Astrocyte (in vitro differentiated cells and primary cell): Measurements from ENCODE around the gene CD180. TPM values are rescaled to one million over a fixed set of nuclear protein-coding genes. Genes with fewer than 3 reads are reported as not detected.

Source experiments
- DNase-seq: peaks from one replicate; pipeline ENCODE4 v3.0.0-alpha.2; 2010; ENCODE audit warnings: low read depth
- FAIRE-seq: peaks from 2 replicates; lab custom pipeline; 2011; peaks lifted over from hg19 to GRCh38; lab: Jason Lieb, UNC
- H2AFZ ChIP-seq: 2 replicates; pipeline ENCODE4 v1.6.0; 2012; ENCODE audit warnings: low read depth, low read length, inconsistent platforms
- H3K27ac ChIP-seq: 2 replicates; pipeline ENCODE4 v1.5.1; 2011; ENCODE audit warnings: low read depth, low read length, inconsistent platforms
- H3K27me3 ChIP-seq: 2 replicates; pipeline ENCODE4 v1.6.0; 2011; ENCODE audit warnings: low read length, inconsistent platforms; ENCODE audit not compliant: insufficient read depth
- H3K36me3 ChIP-seq: 2 replicates; pipeline ENCODE4 v1.5.1; 2011; ENCODE audit warnings: low read length, inconsistent platforms; ENCODE audit not compliant: insufficient read depth
- H3K4me1 ChIP-seq: 2 replicates; pipeline ENCODE4 v1.5.1; 2011; ENCODE audit warnings: low read length, inconsistent platforms; ENCODE audit not compliant: insufficient read depth
- H3K4me2 ChIP-seq: 2 replicates; pipeline ENCODE4 v1.6.0; 2012; ENCODE audit warnings: low read length, inconsistent platforms
- H3K4me3 ChIP-seq: 2 replicates; pipeline ENCODE4 v1.5.1; 2011; ENCODE audit warnings: low read depth, mild to moderate bottlenecking, low read length, inconsistent platforms; ENCODE audit not compliant: insufficient read depth
- H3K79me2 ChIP-seq: 2 replicates; pipeline ENCODE4 v1.6.0; 2012; ENCODE audit warnings: mild to moderate bottlenecking, low read length, inconsistent platforms; ENCODE audit not compliant: insufficient read depth
- H3K9ac ChIP-seq: 2 replicates; pipeline ENCODE4 v1.6.0; 2012; ENCODE audit warnings: mild to moderate bottlenecking, low read length, inconsistent platforms
- H3K9me3 ChIP-seq: 2 replicates; pipeline ENCODE4 v1.5.1; 2012; ENCODE audit warnings: low read depth, mild to moderate bottlenecking, low read length, inconsistent platforms; ENCODE audit not compliant: insufficient read depth
- H4K20me1 ChIP-seq: 2 replicates; pipeline ENCODE4 v1.6.0; 2012; ENCODE audit warnings: low read length, inconsistent platforms; ENCODE audit not compliant: insufficient read depth
- H3K27ac Mint-ChIP-seq: one replicate; pipeline ENCODE4 v1.8.0; 2021; ENCODE audit warnings: mild to moderate bottlenecking, mixed read lengths; ENCODE audit not compliant: unreplicated experiment
- H3K27me3 Mint-ChIP-seq: one replicate; pipeline ENCODE4 v1.8.0; 2021; ENCODE audit warnings: low read depth, mixed read lengths; ENCODE audit not compliant: unreplicated experiment
- H3K36me3 Mint-ChIP-seq: one replicate; pipeline ENCODE4 v1.8.0; 2021; ENCODE audit warnings: low read depth, mixed read lengths; ENCODE audit not compliant: unreplicated experiment
- H3K4me1 Mint-ChIP-seq: one replicate; pipeline ENCODE4 v1.8.0; 2021; ENCODE audit warnings: low read depth, mixed read lengths; ENCODE audit not compliant: unreplicated experiment
- H3K4me3 Mint-ChIP-seq: one replicate; pipeline ENCODE4 v1.8.0; 2021; ENCODE audit warnings: mild to moderate bottlenecking, moderate library complexity, mixed read lengths; ENCODE audit not compliant: unreplicated experiment
- H3K9me3 Mint-ChIP-seq: one replicate; pipeline ENCODE4 v1.8.0; 2021; ENCODE audit warnings: mild to moderate bottlenecking, mixed read lengths; ENCODE audit not compliant: unreplicated experiment
- EZH2 ChIP-seq: IDR thresholded peaks from 2 replicates; pipeline ENCODE4 v1.6.1; 2012; ENCODE audit warnings: mild to moderate bottlenecking, low read length, inconsistent platforms; ENCODE audit not compliant: insufficient read depth
- total RNA-seq: library from RNA; stranded (reverse); gene quantifications from 2 replicates; pipeline ENCODE4 v1.2.1, GENCODE V29; 2021
- TF ChIP-seq, protein P1 (sequence below): IDR thresholded peaks from 2 replicates; pipeline ENCODE4 v1.5.1; 2011; ENCODE audit warnings: low read depth, mild to moderate bottlenecking, inconsistent platforms, low read length, moderate library complexity; ENCODE audit not compliant: insufficient read depth

Gene CD180
- total RNA-seq, 1 donor from 2014 or later = not detected

DNA sequence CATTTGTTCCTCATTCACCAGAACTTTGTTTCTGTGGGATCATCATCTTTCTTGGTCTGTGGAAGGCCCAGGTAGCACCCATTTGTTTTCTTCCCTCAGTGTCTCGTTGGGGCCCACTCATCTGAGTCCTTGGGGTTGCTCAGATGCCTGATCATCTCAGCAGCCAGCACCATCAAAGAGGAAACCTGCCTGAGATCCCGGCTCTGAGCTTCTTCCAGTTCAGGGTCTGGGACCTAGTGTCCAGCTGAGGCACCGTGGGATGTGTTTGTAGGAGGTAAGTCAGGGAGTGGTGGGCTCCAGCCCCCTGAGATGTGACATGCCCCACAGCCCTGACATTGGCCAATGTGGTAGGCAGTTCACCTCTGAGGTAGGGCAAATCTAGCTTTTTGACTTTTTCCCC is 9.4 kb upstream of the CD180 start:
- Mint-ChIP-seq H3K9me3 (no peaks in the 10 kb centered on the region), H3K4me3 (no peak overlapping the region), H3K27me3 (no peaks in the 10 kb centered on the region), H3K4me1 (peaks cover 2% of the 10 kb centered on the region), H3K36me3 (no peaks in the 10 kb centered on the region), H3K27ac (no peak overlapping the region)
- Histone ChIP-seq H3K79me2 (no peaks in the 10 kb centered on the region), H3K36me3 (no peaks in the 10 kb centered on the region), H4K20me1 (no peaks in the 10 kb centered on the region), H3K4me1 (peaks cover 13% of the 10 kb centered on the region), H3K27ac (no peak overlapping the region), H3K27me3 (no peaks in the 10 kb centered on the region), H3K9me3 (no peaks in the 10 kb centered on the region), H3K4me3 (no peak overlapping the region), H2AFZ (no peak overlapping the region), H3K4me2 (no peak overlapping the region), H3K9ac (no peak overlapping the region)
- FAIRE-seq (no peak), DNase-seq (no peak)
- TF ChIP-seq, protein P1, sequence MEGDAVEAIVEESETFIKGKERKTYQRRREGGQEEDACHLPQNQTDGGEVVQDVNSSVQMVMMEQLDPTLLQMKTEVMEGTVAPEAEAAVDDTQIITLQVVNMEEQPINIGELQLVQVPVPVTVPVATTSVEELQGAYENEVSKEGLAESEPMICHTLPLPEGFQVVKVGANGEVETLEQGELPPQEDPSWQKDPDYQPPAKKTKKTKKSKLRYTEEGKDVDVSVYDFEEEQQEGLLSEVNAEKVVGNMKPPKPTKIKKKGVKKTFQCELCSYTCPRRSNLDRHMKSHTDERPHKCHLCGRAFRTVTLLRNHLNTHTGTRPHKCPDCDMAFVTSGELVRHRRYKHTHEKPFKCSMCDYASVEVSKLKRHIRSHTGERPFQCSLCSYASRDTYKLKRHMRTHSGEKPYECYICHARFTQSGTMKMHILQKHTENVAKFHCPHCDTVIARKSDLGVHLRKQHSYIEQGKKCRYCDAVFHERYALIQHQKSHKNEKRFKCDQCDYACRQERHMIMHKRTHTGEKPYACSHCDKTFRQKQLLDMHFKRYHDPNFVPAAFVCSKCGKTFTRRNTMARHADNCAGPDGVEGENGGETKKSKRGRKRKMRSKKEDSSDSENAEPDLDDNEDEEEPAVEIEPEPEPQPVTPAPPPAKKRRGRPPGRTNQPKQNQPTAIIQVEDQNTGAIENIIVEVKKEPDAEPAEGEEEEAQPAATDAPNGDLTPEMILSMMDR = no peak
- no peak for TF ChIP-seq EZH2

DNA sequence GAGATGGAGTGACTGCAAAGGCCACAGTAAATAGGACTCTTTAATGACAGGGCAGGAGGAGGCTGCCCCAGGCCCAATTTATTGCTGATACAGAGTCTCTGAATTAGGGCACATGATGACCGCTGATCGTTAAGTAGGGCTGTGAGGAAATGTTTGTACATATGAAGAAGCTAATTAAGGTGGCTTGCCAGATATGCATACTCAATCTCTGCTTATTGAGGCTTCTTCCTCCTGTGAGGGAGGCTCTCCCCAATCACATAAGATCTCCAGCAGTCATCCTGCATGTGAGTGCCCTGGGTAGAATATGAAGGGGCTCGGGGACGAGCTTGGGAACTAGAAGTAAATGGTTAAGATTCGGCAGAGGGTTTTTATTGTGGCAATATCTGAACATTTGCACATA is 8.2 kb upstream of the CD180 start:
- peaks cover 2% of the 10 kb centered on the region for H3K9me3 Mint-ChIP-seq
- no peak overlapping the region for H3K4me3 Mint-ChIP-seq
- Histone ChIP-seq H3K4me1 (peaks cover 13% of the 10 kb centered on the region), H3K36me3 (no peaks in the 10 kb centered on the region), H3K4me3 (no peak overlapping the region), H2AFZ (no peak overlapping the region), H3K9ac (no peak overlapping the region), H3K27ac (no peak overlapping the region), H4K20me1 (no peaks in the 10 kb centered on the region), H3K79me2 (no peaks in the 10 kb centered on the region), H3K9me3 (no peaks in the 10 kb centered on the region), H3K4me2 (no peak overlapping the region), H3K27me3 (no peaks in the 10 kb centered on the region)
- H3K27ac Mint-ChIP-seq = no peak overlapping the region
- TF ChIP-seq EZH2 = no peak
- TF ChIP-seq, protein P1 = no peak
- H3K4me1 Mint-ChIP-seq = peaks cover 2% of the 10 kb centered on the region
- H3K27me3 Mint-ChIP-seq = no peaks in the 10 kb centered on the region
- H3K36me3 Mint-ChIP-seq = no peaks in the 10 kb centered on the region
- DNase-seq (no peak), FAIRE-seq (no peak)

DNA sequence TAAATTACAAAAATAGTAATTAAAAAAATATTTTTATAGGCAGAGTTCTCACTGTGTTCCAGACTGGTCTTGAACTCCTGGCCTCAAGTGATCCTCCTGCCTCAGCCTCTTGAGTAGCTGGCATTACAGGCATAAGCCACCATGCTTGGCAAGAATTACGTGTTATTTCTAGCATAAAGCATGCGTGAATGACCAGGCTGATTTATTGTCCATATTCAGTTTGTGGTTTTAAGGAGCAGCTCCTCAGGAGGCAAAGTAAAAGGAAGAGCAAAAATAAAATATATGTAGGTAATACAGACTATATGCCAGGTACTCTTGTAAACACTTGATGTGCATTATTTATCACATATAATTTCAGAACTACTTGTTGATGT is 7.1 kb upstream of the CD180 start:
- Mint-ChIP-seq H3K36me3 (no peaks in the 10 kb centered on the region), H3K27ac (no peak overlapping the region), H3K4me1 (no peaks in the 10 kb centered on the region), H3K27me3 (no peaks in the 10 kb centered on the region), H3K4me3 (no peak overlapping the region), H3K9me3 (peaks cover 2% of the 10 kb centered on the region)
- peaks cover 10% of the 10 kb centered on the region for H3K4me1 ChIP-seq
- DNase-seq = no peak
- H3K27me3 ChIP-seq = no peaks in the 10 kb centered on the region
- H3K27ac ChIP-seq = no peak overlapping the region
- H3K4me2 ChIP-seq = no peak overlapping the region
- H3K79me2 ChIP-seq = no peaks in the 10 kb centered on the region
- H3K9me3 ChIP-seq = no peaks in the 10 kb centered on the region
- H3K9ac ChIP-seq = no peak overlapping the region
- H3K4me3 ChIP-seq = no peak overlapping the region
- TF ChIP-seq EZH2 = no peak
- TF ChIP-seq, protein P1 = no peak
- no peaks in the 10 kb centered on the region for H4K20me1 ChIP-seq
- no peak for FAIRE-seq
- no peaks in the 10 kb centered on the region for H3K36me3 ChIP-seq
- no peak overlapping the region for H2AFZ ChIP-seq
